ENCODE data around the gene SLMAP.
A peak's percentile ranks its signal among the peaks of the same experiment; 100 is the strongest.

Gene SLMAP

DNA sequence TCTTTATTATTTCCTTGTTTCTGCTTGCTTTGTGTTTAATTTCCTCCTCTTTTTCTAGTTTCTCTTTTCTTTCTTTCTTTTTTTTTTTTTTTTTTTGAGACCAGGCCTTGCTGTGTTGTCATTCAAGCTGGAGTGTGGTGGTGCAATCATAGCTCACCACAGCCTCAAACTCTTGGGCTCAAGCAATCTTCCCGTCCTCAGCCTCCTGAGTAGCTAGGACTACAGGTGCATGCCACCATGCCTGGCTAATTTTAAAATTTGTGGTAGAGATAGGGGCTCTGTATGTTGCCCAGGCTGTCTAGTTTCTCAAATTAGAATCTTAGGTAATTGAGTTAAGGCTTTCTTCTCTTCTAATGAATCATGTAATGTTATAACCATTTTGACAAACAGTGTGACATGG, 22.4 kb downstream of the SLMAP start:
- no peak overlapping the region for H4K91ac ChIP-seq (ENCODE audit: low read depth, low read length)
- H3K79me2 ChIP-seq (ENCODE audit: control insufficient read depth, insufficient read depth, low read length, poor library complexity), result no peaks in the 10 kb centered on the region
- H3K4me1 ChIP-seq (ENCODE audit: control insufficient read depth in 1 of 2, insufficient read depth in 2 of 2, low read length in 2 of 2), result no peaks in the 10 kb centered on the region
- no peak overlapping the region for H3K4ac ChIP-seq (ENCODE audit: low read depth, low read length)
- H3K9ac ChIP-seq (ENCODE audit: low read length), result no peak overlapping the region
- no peak overlapping the region for H3K18ac ChIP-seq (ENCODE audit: low read length)
- H3K27me3 ChIP-seq (ENCODE audit: insufficient read depth, low read length), result no peaks in the 10 kb centered on the region
- DNase-seq, result no peak
- H3K4me2 ChIP-seq (ENCODE audit: low read length), result no peak overlapping the region
- no peak overlapping the region for H3K14ac ChIP-seq (ENCODE audit: low read length)
- H2BK5ac ChIP-seq (ENCODE audit: low read depth, low read length, poor library complexity), result no peak overlapping the region
- no peak overlapping the region for H2AFZ ChIP-seq (ENCODE audit: insufficient read depth, low read length, poor library complexity)
- H2BK12ac ChIP-seq (ENCODE audit: low read length), result no peak overlapping the region
- no peak overlapping the region for H3K27ac ChIP-seq (ENCODE audit: low read depth, low read length)
- H2AK5ac ChIP-seq (ENCODE audit: low read length), result no peak overlapping the region
- H3K36me3 ChIP-seq (ENCODE audit: control insufficient read depth in 1 of 2, insufficient read depth in 2 of 2, low read length in 2 of 2), result no peaks in the 10 kb centered on the region
- no peak overlapping the region for H3K23ac ChIP-seq (ENCODE audit: low read length)
- no peaks in the 10 kb centered on the region for H3K9me3 ChIP-seq (ENCODE audit: insufficient read depth, low read depth, low read length)
- no peaks in the 10 kb centered on the region for H3K79me1 ChIP-seq (ENCODE audit: low read length)
- H4K12ac ChIP-seq (ENCODE audit: low read depth, low read length), result no peak overlapping the region
- no peak overlapping the region for H2BK120ac ChIP-seq (ENCODE audit: insufficient read depth, low read length, poor library complexity)
- H3K4me3 ChIP-seq (ENCODE audit: low read depth, low read length), result no peak overlapping the region
- H4K8ac ChIP-seq (ENCODE audit: low read depth, low read length), result no peak overlapping the region
- WGBS (ENCODE audit: extremely low coverage, insufficient coverage, insufficient read length), result no CpG with 5 or more reads among the region's 1 CpG

- no peaks in the 10 kb centered on the region for H3K36me3 ChIP-seq (ENCODE audit: control insufficient read depth in 1 of 2, insufficient read depth in 2 of 2, low read length in 2 of 2)
- no peaks in the 10 kb centered on the region for H3K79me1 ChIP-seq (ENCODE audit: low read length)
- H3K79me2 ChIP-seq (ENCODE audit: control insufficient read depth, insufficient read depth, low read length, poor library complexity), result no peaks in the 10 kb centered on the region
- no peak overlapping the region for H3K4me3 ChIP-seq (ENCODE audit: low read depth, low read length)
- no peak overlapping the region for H3K9ac ChIP-seq (ENCODE audit: low read length)
- H3K4ac ChIP-seq (ENCODE audit: low read depth, low read length), result no peak overlapping the region
- no CpG with 5 or more reads among the region's 1 CpG for WGBS (ENCODE audit: extremely low coverage, insufficient coverage, insufficient read length)
- no peak overlapping the region for H3K23ac ChIP-seq (ENCODE audit: low read length)
- no peak overlapping the region for H2AK5ac ChIP-seq (ENCODE audit: low read length)
- no peak overlapping the region for H2AFZ ChIP-seq (ENCODE audit: insufficient read depth, low read length, poor library complexity)
- no peak overlapping the region for H2BK120ac ChIP-seq (ENCODE audit: insufficient read depth, low read length, poor library complexity)
- H2BK5ac ChIP-seq (ENCODE audit: low read depth, low read length, poor library complexity), result no peak overlapping the region
- no peak overlapping the region for H2BK12ac ChIP-seq (ENCODE audit: low read length)
- no peak overlapping the region for H3K14ac ChIP-seq (ENCODE audit: low read length)
- H3K27me3 ChIP-seq (ENCODE audit: insufficient read depth, low read length), result no peaks in the 10 kb centered on the region
- H4K8ac ChIP-seq (ENCODE audit: low read depth, low read length), result no peak overlapping the region
- no peaks in the 10 kb centered on the region for H3K4me1 ChIP-seq (ENCODE audit: control insufficient read depth in 1 of 2, insufficient read depth in 2 of 2, low read length in 2 of 2)
- no peak overlapping the region for H3K18ac ChIP-seq (ENCODE audit: low read length)
- H4K12ac ChIP-seq (ENCODE audit: low read depth, low read length), result no peak overlapping the region
- H3K4me2 ChIP-seq (ENCODE audit: low read length), result no peak overlapping the region
- no peak overlapping the region for H3K27ac ChIP-seq (ENCODE audit: low read depth, low read length)
- H4K91ac ChIP-seq (ENCODE audit: low read depth, low read length), result no peak overlapping the region
- H3K9me3 ChIP-seq (ENCODE audit: insufficient read depth, low read depth, low read length), result no peaks in the 10 kb centered on the region
- no peak for DNase-seq
Measured at GRCh38 chr3:57779666-57780065, 23.6 kb downstream of the SLMAP start.

GRCh38 chr3:57783186-57784088, 27.3 kb downstream of the SLMAP start:
- no peak overlapping the region for H2BK5ac ChIP-seq (ENCODE audit: low read depth, low read length, poor library complexity)
- no peak overlapping the region for H3K4me2 ChIP-seq (ENCODE audit: low read length)
- no peak overlapping the region for H3K4me3 ChIP-seq (ENCODE audit: low read depth, low read length)
- no peaks in the 10 kb centered on the region for H3K36me3 ChIP-seq (ENCODE audit: control insufficient read depth in 1 of 2, insufficient read depth in 2 of 2, low read length in 2 of 2)
- H3K23ac ChIP-seq (ENCODE audit: low read length), result no peak overlapping the region
- H3K9ac ChIP-seq (ENCODE audit: low read length), result no peak overlapping the region
- H3K79me1 ChIP-seq (ENCODE audit: low read length), result no peaks in the 10 kb centered on the region
- no peaks in the 10 kb centered on the region for H3K4me1 ChIP-seq (ENCODE audit: control insufficient read depth in 1 of 2, insufficient read depth in 2 of 2, low read length in 2 of 2)
- no peaks in the 10 kb centered on the region for H3K9me3 ChIP-seq (ENCODE audit: insufficient read depth, low read depth, low read length)
- H3K18ac ChIP-seq (ENCODE audit: low read length), result no peak overlapping the region
- no peak overlapping the region for H3K4ac ChIP-seq (ENCODE audit: low read depth, low read length)
- no peak overlapping the region for H2BK120ac ChIP-seq (ENCODE audit: insufficient read depth, low read length, poor library complexity)
- peak; percentile 28 to 29 for DNase-seq
- no peak overlapping the region for H3K27ac ChIP-seq (ENCODE audit: low read depth, low read length)
- H2AK5ac ChIP-seq (ENCODE audit: low read length), result no peak overlapping the region
- no CpG with 5 or more reads among the region's 6 CpGs for WGBS (ENCODE audit: extremely low coverage, insufficient coverage, insufficient read length)
- H3K14ac ChIP-seq (ENCODE audit: low read length), result no peak overlapping the region
- H3K27me3 ChIP-seq (ENCODE audit: insufficient read depth, low read length), result no peaks in the 10 kb centered on the region
- H2BK12ac ChIP-seq (ENCODE audit: low read length), result no peak overlapping the region
- H3K79me2 ChIP-seq (ENCODE audit: control insufficient read depth, insufficient read depth, low read length, poor library complexity), result no peaks in the 10 kb centered on the region
- no peak overlapping the region for H2AFZ ChIP-seq (ENCODE audit: insufficient read depth, low read length, poor library complexity)
- no peak overlapping the region for H4K91ac ChIP-seq (ENCODE audit: low read depth, low read length)
- no peak overlapping the region for H4K8ac ChIP-seq (ENCODE audit: low read depth, low read length)
- H4K12ac ChIP-seq (ENCODE audit: low read depth, low read length), result no peak overlapping the region

DNA sequence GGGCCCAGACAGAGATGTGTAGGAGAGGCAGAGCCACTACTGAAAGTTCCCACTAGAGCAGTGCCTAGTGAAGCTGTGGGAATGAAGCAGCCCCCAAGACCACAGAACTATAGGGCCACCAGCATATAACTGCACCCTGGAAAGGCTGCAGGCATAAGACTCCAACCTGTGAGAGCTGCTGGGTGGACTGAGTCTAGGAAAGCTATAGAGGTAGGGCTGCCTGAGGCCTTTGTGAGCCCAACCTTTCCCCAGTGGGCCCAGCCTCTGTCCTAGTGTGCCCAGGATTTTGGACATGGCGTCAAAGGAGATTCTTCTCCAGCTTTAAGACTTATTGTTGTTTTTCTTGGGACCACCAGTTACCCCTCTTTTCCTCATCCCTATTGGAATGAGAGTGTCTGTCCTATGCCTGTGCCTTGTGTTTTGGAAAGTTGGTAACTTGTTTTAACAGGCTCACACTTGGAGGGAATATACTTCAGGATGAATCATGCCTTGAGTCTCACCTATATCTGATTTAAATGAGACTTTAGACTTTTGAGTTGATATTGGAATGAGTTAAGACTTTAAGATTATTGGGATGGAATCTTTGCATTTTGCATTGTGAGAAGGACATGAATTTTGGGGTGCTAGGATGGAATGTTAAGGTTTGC, 28.1 kb downstream of the SLMAP start:
- Histone ChIP-seq H3K23ac (ENCODE audit: low read length) (no peak overlapping the region), H2AFZ (ENCODE audit: insufficient read depth, low read length, poor library complexity) (no peak overlapping the region), H2BK12ac (ENCODE audit: low read length) (no peak overlapping the region), H3K9ac (ENCODE audit: low read length) (no peak overlapping the region), H3K18ac (ENCODE audit: low read length) (no peak overlapping the region), H4K12ac (ENCODE audit: low read depth, low read length) (no peak overlapping the region), H3K27me3 (ENCODE audit: insufficient read depth, low read length) (no peaks in the 10 kb centered on the region), H3K9me3 (ENCODE audit: insufficient read depth, low read depth, low read length) (no peaks in the 10 kb centered on the region), H3K4me1 (ENCODE audit: control insufficient read depth in 1 of 2, insufficient read depth in 2 of 2, low read length in 2 of 2) (no peaks in the 10 kb centered on the region), H2AK5ac (ENCODE audit: low read length) (no peak overlapping the region), H3K4ac (ENCODE audit: low read depth, low read length) (no peak overlapping the region), H2BK120ac (ENCODE audit: insufficient read depth, low read length, poor library complexity) (no peak overlapping the region), H3K79me2 (ENCODE audit: control insufficient read depth, insufficient read depth, low read length, poor library complexity) (no peaks in the 10 kb centered on the region), H3K36me3 (ENCODE audit: control insufficient read depth in 1 of 2, insufficient read depth in 2 of 2, low read length in 2 of 2) (no peaks in the 10 kb centered on the region), H4K91ac (ENCODE audit: low read depth, low read length) (no peak overlapping the region), H3K4me2 (ENCODE audit: low read length) (no peak overlapping the region), H4K8ac (ENCODE audit: low read depth, low read length) (no peak overlapping the region), H2BK5ac (ENCODE audit: low read depth, low read length, poor library complexity) (no peak overlapping the region), H3K4me3 (ENCODE audit: low read depth, low read length) (no peak overlapping the region), H3K14ac (ENCODE audit: low read length) (no peak overlapping the region), H3K79me1 (ENCODE audit: low read length) (no peaks in the 10 kb centered on the region), H3K27ac (ENCODE audit: low read depth, low read length) (no peak overlapping the region)
- WGBS (ENCODE audit: extremely low coverage, insufficient coverage, insufficient read length), result no CpG with 5 or more reads among the region's 1 CpG
- no peak for DNase-seq
